NCI-H226 (cell line): ENCODE data around the gene OSBPL8.

Source experiments
- DNase-seq: peaks from one replicate; pipeline ENCODE4 v3.0.0-alpha.2; 2015

OSBPL8 gene

DNA sequence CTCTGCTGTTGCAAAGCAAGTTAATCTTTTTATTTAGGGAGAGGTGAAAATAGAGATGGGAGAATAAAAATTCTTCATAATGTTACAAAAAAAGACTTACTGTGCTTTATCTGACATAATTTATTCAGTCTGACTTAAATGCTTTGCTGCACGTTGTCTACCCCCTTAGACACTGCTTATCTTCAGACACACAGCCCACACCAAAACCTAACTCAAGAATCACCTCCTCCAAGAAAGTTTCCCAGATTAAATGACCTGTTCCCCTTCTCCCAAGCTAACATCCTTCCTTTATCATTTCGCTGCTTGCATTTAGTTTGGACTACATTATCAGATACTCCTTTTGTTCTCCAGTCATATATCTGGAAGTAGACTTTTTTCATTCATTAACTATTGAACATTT is 3.8 kb downstream of the OSBPL8 start:
- DNase-seq: no peak

DNA sequence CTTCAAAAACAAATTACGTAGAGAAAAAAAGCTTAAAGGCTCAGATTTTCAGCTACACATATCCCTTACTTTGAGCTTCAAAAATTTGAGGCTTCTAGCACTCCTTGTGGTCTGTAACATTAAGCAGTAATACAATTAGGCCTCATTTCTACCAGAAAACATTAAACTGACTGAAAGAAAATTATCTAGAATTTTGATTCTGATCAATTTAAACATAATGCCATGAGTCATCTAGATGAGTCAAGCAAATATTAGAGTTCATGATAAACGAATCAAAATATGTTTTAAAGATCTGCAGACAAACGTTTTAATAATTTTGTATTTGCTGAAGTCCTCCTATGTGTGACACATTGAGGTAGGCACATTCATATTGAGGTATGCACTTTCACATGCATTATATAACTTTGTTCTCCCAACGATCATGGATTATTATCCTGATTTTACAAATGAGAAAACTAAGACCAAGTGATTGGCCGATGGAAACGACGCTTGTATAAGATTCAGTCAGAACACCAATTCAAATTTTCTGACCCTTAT is 4.3 kb downstream of the OSBPL8 start:
- no peak for DNase-seq

- DNase-seq: no peak
Observed at GRCh38 chr12:76554405-76555230, 5.0 kb downstream of the OSBPL8 start.

DNA sequence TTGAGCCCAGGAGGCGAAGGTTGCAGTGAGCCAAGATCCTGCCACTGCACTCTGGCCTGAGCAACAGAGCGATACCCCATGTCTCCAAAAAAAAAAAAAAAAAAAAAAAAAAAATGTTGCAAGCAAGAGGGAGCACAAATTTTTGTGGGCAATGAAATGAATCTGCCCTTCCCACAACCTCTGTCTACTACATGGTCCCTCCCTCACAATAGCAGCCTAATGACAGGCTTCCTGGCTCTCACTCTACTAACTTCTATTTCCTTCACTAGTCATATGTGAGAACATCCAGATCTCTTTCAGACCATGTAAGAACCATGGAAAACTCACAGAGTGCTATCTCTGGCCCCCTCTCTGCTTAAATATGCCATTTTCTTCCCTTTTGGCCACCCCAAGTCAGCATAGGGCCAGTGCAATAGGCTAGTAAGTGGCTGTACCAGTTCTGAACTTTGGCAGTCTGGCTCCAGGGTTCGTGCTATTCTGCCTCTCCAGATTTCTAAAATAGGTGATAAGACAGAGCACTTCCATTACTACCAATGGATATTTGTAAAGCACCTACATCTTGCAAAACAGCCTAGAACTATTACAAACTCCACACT is 7.1 kb downstream of the OSBPL8 start:
- DNase-seq: peak; percentile 26

GRCh38 chr12:76551482-76551888 is 8.1 kb downstream of the OSBPL8 start:
- no peak for DNase-seq

- DNase-seq: no peak
Observed at GRCh38 chr12:76549131-76549530, 10.4 kb downstream of the OSBPL8 start.

GRCh38 chr12:76548222-76548837 is 11.2 kb downstream of the OSBPL8 start:
- no peak for DNase-seq

- no peak for DNase-seq
Observed at GRCh38 chr12:76547526-76547925, 12.0 kb downstream of the OSBPL8 start.

DNA sequence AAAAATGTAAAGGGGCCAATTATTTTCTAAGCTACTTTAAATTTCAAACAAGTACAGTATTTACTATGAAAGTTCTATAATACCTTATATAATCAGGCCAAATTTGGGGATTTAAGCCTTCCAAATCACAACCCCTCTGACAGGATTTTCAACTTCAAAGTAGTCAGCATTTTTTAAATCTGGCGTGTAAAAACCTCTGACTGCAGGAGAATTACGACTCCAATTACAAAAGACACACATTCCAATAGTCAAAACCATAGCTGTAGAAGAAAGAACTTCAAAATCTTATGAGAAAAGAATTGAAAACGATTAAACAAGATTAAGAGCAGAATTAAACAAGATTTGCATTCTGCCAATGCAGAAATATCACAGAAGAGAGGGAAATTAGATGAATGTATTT is 12.7 kb downstream of the OSBPL8 start:
- no peak for DNase-seq

DNA sequence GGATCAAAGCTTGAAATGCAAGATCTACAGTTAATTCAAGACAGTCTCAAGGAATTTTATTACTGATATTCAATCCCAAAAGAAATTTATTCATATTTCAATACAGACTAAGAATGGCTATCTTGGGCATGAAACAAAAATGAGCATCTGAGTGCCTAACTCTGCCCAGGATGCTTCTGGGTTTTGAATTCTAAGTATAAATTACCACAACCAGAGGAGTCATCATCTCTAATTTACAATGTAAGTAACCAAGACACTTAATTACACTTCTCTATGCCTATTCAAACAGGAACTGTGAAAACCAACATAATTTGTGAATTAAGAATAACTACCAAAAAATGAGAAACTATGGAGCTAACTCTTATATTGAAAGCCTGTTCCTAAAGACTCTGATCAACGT is 14.1 kb downstream of the OSBPL8 start:
- no peak for DNase-seq

DNA sequence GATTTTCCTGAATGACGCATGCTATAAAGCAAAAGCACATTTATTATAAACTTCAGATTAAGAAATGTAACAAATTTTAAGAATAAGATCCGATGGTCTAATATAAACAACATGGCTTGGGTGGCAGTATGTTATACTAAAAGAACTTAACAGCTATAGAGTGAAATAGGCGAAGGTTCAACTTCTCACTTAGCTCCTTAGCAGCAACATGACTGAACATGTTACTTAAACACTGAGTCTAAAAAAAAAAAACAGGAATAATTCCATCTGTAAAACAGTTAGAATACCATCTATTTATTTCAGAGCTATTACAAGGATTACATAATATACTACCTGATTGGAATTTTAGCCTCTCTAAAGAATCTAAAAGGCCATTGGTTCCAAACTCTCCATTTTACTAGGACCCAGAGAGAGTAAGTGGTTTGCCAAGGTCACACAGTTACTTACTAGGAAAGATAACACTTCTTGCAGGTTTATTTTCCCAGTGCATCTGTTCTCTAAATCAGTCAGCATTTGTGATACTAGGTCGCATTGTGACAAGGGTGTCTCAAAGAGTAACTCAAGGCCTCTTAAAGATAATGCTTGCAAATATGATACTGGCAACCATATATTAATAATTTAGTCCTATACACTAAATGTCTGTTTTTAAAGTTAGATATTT is 14.8 kb downstream of the OSBPL8 start:
- DNase-seq: no peak

DNA sequence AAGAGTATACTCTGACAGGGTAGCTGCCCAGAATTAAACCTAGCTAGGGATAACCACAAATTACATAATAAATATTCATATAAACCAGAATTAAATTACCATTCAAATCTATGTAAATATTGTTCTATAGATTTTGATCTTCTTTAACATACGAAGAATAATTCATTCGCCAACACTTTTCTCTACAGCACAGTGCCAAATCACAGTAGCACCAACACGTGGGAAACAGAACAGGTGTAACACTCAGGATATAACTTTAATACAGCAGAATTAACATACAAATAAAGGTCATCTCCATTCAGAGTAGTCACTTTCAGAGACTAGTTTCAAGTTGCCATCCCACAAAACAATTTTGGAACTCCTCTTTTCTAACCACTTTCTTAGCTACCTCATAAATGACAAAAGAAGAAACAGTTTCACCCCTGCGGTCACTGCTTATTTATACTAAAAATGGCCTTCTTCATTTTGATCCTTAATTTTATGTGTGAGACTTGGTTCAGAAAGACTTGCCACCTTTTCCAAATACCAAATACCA is 15.7 kb downstream of the OSBPL8 start:
- DNase-seq: no peak

- DNase-seq: no peak
Observed at GRCh38 chr12:76542908-76543307, 16.7 kb downstream of the OSBPL8 start.

DNA sequence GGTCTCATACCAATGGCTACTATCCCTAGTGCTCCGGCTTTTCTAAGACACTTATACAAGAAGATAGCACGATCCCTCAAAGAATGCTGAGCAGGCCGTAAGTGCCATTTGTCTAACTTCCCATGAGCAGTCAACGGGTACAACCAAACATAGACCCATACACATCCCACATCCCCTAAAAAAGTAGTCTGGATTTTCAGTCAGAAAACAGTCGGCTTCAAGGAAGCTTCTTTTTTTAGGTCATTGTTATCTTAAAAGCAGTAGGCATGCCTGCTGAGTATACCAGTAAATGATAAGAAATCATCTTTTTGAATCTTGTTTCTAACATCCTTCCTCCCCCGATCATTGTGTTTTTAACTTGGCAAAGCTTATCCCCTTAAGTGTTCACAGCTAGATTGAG is 19.8 kb downstream of the OSBPL8 start:
- no peak for DNase-seq

DNA sequence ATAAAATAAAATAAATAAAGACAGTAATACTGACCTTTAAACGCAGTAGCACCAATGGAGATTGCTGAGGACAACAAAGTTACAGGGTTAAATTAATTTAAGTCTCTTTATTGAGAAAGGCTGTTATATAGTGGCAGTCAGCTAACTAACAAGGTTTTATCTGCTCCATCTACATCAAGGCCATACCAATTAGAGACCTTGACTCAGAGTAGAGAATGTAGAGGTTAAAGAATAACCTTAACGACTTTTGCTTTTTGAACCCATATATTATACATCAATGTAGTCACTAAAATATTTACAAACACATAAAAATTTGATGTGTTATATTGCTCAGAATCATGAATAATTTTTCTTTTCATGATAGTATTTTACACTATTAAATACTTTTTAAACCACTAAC is 21.6 kb downstream of the OSBPL8 start:
- DNase-seq: no peak

GRCh38 chr12:76536546-76536945 is 23.0 kb downstream of the OSBPL8 start:
- no peak for DNase-seq

DNA sequence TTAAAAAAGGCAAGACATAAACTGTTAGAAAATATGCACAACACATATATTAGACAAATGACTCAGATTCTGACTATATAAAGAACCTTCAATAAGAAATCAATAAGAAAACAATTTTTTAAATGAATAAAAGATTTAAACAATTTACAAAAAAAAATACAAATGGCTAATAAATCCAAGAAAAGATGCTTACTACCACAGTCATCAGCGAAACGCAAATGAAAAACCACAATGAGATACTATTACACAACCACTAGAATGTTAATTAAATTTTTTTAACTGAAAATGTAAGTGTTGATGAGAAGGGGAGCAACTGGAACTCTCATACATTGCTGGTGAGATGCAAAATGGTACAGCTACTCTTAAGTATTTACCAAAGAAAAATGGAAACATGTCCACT is 24.4 kb downstream of the OSBPL8 start:
- DNase-seq: no peak

DNA sequence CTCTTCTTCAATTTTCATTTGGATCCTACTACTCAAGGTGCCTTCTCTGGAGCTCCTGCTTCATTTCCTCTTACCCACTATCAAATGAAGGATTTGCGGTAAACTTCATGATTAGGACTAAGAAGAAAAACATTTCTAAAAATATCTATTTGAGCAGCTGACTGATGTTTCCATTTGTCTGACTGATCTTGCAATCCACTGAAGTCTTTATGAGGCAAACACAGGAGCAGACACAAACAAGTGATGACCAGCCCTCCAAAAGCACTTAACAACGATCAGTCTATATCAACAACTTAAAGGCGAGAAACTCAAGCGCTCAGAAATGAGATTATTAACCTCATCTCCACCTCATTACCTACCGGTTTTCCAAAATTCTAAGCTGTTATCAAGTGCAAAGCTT is 26.2 kb downstream of the OSBPL8 start:
- no peak for DNase-seq

GRCh38 chr12:76532520-76532919 is 27.1 kb downstream of the OSBPL8 start:
- DNase-seq: no peak

GRCh38 chr12:76531056-76531455 is 28.5 kb downstream of the OSBPL8 start:
- no peak for DNase-seq

- no peak for DNase-seq
Observed at GRCh38 chr12:76530516-76530915, 29.1 kb downstream of the OSBPL8 start.

DNA sequence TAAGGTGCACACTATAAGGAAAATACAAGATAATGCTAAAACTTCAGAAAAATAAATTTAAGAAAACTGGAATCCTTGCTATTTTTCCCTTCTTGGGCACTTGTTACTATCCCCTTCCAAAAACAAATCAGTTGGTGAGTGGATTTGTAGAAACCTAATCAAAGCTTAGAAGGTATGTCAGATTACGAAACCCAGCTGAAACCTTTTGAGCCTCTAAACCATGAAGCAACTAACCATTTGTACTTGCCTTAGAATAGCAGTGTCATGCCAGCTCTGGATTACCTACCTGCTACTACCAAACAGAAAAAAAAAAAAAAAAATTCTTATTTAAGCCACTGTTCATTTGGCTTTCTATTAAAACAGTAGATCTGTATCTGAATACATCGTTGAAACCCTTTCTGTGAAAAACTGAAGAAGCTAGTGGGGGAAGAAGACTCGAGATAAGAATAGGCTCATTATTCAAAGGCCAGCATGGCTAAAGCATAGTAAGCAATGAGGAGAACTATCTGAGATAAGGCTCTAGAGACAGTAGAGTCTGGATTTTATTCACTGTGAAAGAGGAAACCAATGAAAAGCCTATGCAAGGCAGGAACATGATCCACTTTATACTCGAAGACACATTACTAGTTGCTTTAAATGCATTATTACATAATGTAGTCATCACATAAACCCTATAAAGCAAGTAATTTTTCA is 30.2 kb downstream of the OSBPL8 start:
- no peak for DNase-seq

- DNase-seq: no peak
Observed at GRCh38 chr12:76523408-76523807, 36.2 kb downstream of the OSBPL8 start.
